ENCODE measurements around the gene SLC22A2. TPM values are rescaled to one million over a fixed set of nuclear protein-coding genes. Genes with fewer than 3 reads are reported as not detected.
"Not testable (repeated sequence)": the region's sequence is repeated elsewhere in the genome, so short reads cannot be mapped to it uniquely, and the experiment has no call there.

The SLC22A2 gene
- total RNA-seq, 1 experiment from 2014 or later = not detected

DNA sequence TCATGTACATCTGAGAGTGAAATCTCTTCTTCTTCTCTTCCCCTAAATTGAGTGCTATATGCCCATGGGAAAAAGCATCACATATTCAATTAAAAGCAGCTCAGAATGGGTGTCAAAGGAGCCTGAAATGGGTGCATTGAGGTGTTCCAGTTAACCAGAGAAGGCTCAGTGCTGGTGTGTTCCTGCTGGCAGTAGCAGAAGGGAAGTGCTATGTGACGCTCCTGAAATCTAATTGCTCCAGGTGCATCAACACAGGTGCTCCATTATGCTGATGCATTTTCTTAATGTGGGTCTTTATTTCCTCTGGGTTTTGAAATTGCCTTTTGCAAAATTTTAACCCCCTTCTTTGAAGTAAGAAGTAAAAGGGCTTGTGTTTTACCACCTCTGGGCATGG, 17.9 kb downstream of the SLC22A2 start:
- DNase-seq = no peak
- no peak overlapping the region for H3K27ac Mint-ChIP-seq (ENCODE audit: unreplicated experiment)
- CTCF ChIA-PET = no interaction called here
- no peak for TF ChIP-seq CTCF (IDR thresholded peaks at IDR 0.05; ENCODE audit: unreplicated experiment)
- H3K36me3 Mint-ChIP-seq (ENCODE audit: insufficient read depth, unreplicated experiment) = peaks cover 15% of the 10 kb centered on the region
- peaks cover 34% of the 10 kb centered on the region for H3K4me1 Mint-ChIP-seq (ENCODE audit: low read depth, unreplicated experiment)
- no peaks in the 10 kb centered on the region for H3K27me3 Mint-ChIP-seq (ENCODE audit: unreplicated experiment)
- H3K4me3 Mint-ChIP-seq (ENCODE audit: low read depth, unreplicated experiment) = no peak overlapping the region
- no TSS peak for BruUV-seq (replicated peaks)
- intact Hi-C loops (cut with micrococcal nuclease; ENCODE audit: unreplicated experiment) = no loop called here
- H3K9me3 Mint-ChIP-seq (ENCODE audit: low read depth, unreplicated experiment) = peaks cover 6% of the 10 kb centered on the region

GRCh38 chr6:160239929-160240690, 18.5 kb downstream of the SLC22A2 start:
- Mint-ChIP-seq H3K4me1 (ENCODE audit: low read depth, unreplicated experiment) (peaks cover 34% of the 10 kb centered on the region), H3K9me3 (ENCODE audit: low read depth, unreplicated experiment) (peaks cover 6% of the 10 kb centered on the region), H3K4me3 (ENCODE audit: low read depth, unreplicated experiment) (no peak overlapping the region), H3K27me3 (ENCODE audit: unreplicated experiment) (no peaks in the 10 kb centered on the region), H3K36me3 (ENCODE audit: insufficient read depth, unreplicated experiment) (peaks cover 15% of the 10 kb centered on the region), H3K27ac (ENCODE audit: unreplicated experiment) (peak overlapping the region; percentile 91)
- intact Hi-C loops (cut with micrococcal nuclease; ENCODE audit: unreplicated experiment) = loop anchor here (5.0 kb wide), 1 partner anchor 152 kb away; no protein-coding TSS in a partner anchor
- CTCF ChIA-PET = no interaction called here
- no peak for TF ChIP-seq CTCF (IDR thresholded peaks at IDR 0.05; ENCODE audit: unreplicated experiment)
- no peak for DNase-seq
- BruUV-seq (replicated peaks) = no TSS peak

DNA sequence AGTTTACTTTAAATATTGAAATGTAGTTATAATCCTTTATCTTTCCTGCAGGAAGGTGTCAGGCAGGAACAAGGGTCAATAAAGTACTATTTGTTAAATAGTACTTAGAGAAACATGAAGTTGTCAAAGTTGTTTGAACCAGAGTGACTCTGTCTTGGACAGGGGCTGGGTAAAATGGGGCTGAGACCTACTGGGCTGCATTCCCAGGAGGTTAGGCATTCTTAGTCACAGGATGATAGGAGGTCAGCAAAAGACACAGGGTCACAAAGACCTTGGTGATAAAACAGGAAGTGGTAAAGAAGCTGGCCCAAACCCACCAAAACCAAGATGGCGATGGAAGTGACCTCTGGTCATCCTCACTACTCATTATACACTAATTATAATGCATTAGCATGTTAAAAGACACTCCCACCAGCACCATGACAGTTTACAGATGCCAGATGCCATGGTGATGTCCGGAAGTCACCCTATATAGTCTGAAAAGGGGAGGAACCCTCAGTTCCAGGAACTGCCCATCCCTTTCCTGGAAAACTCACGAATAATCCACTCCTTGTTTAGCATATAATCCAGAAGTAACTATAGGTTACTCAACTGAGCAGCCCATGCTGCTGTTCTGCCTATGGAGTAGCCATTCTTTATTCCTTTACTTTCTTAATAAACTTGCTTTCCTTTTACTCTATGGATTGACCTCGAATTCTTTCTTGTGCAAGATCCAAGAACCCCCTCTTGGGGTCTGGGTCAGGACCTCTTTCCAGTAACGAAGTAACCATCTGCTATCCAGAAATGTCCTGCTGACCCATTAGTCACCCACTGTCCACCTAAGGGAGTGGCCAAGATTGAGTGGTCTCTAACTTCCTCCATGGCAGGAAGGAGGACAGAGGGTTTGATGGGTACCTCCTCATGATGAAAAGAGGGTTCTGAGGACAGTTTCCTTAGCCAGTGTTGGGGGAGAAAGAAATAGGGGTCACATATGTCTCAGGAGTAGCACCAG, 19.6 kb downstream of the SLC22A2 start:
- no TSS peak for BruUV-seq (replicated peaks)
- Mint-ChIP-seq H3K9me3 (ENCODE audit: low read depth, unreplicated experiment) (peaks cover 6% of the 10 kb centered on the region), H3K4me3 (ENCODE audit: low read depth, unreplicated experiment) (no peak overlapping the region), H3K36me3 (ENCODE audit: insufficient read depth, unreplicated experiment) (peaks cover 15% of the 10 kb centered on the region), H3K27ac (ENCODE audit: unreplicated experiment) (peak overlapping the region; percentile 91), H3K4me1 (ENCODE audit: low read depth, unreplicated experiment) (peaks cover 34% of the 10 kb centered on the region), H3K27me3 (ENCODE audit: unreplicated experiment) (no peaks in the 10 kb centered on the region)
- no peak for TF ChIP-seq CTCF (IDR thresholded peaks at IDR 0.05; ENCODE audit: unreplicated experiment)
- CTCF ChIA-PET = no interaction called here
- intact Hi-C loops (cut with micrococcal nuclease; ENCODE audit: unreplicated experiment) = loop anchor here (5.0 kb wide), 1 partner anchor 153 kb away; no protein-coding TSS in a partner anchor
- DNase-seq = no peak

- Mint-ChIP-seq H3K4me1 (ENCODE audit: low read depth, unreplicated experiment) (peaks cover 34% of the 10 kb centered on the region), H3K27me3 (ENCODE audit: unreplicated experiment) (no peaks in the 10 kb centered on the region), H3K4me3 (ENCODE audit: low read depth, unreplicated experiment) (no peak overlapping the region), H3K36me3 (ENCODE audit: insufficient read depth, unreplicated experiment) (peaks cover 15% of the 10 kb centered on the region), H3K9me3 (ENCODE audit: low read depth, unreplicated experiment) (peaks cover 6% of the 10 kb centered on the region), H3K27ac (ENCODE audit: unreplicated experiment) (peak overlapping the region; percentile 91)
- no peak for DNase-seq
- BruUV-seq (replicated peaks) = no TSS peak
- CTCF ChIA-PET = interaction anchor here (0.6 to 1.6 kb wide), 3 partner anchors 9 to 1675 kb away, joined by 4 to 7 read pairs (median 5); no protein-coding TSS in a partner anchor
- TF ChIP-seq CTCF (IDR thresholded peaks at IDR 0.05; ENCODE audit: unreplicated experiment) = no peak
- intact Hi-C loops (cut with micrococcal nuclease; ENCODE audit: unreplicated experiment) = loop anchor here (5.0 kb wide), 1 partner anchor 154 kb away; no protein-coding TSS in a partner anchor
Observed at GRCh38 chr6:160238278-160238711, 20.3 kb downstream of the SLC22A2 start.

DNA sequence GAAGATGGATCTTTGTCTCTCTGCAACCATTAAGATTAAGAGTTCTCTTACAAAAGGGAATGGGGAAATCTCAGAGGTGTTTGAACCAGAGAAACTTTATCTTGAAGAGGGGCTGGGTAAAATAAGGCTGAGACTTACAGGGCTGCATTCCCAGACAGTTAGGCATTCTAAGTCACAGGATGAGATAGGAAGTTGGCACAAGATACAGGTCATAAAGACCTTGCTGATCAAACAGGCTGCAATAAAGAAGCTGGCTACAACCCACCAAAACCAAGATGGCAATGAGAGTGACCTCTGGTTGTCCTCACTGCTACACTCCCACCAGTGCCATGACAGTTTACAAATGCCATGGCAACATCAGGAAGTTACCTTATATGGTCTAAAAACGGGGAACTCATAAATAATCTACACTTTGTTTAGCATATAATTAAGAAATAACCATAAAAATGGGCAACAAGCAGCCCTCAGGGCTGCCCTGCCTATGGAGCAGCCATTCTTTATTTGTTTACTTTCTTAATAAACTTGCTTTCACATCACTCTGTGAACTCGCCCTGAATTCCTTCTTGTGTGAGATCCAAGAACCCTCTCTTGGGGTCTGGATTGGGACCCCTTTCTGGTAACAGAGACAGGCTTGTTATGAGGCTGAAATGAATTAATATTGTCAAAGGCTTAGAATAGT, 20.9 kb downstream of the SLC22A2 start:
- intact Hi-C loops (cut with micrococcal nuclease; ENCODE audit: unreplicated experiment) = loop anchor here (2.0 to 5.0 kb wide), 2 partner anchors 17 to 155 kb away; no protein-coding TSS in a partner anchor
- CTCF ChIA-PET = interaction anchor here (0.6 to 1.6 kb wide), 4 partner anchors 9 to 1675 kb away, joined by 3 to 7 read pairs (median 4); no protein-coding TSS in a partner anchor
- peak; percentile 44 for DNase-seq
- not testable (repeated sequence) for H3K9me3 Mint-ChIP-seq (ENCODE audit: low read depth, unreplicated experiment); H3K27me3 Mint-ChIP-seq (ENCODE audit: unreplicated experiment); BruUV-seq (replicated peaks)
- Mint-ChIP-seq H3K4me3 (ENCODE audit: low read depth, unreplicated experiment) (peak overlapping the region; percentile 11), H3K4me1 (ENCODE audit: low read depth, unreplicated experiment) (peaks cover 34% of the 10 kb centered on the region), H3K27ac (ENCODE audit: unreplicated experiment) (peak overlapping the region; percentile 91), H3K36me3 (ENCODE audit: insufficient read depth, unreplicated experiment) (peaks cover 15% of the 10 kb centered on the region)
